Mammary epithelial cell (primary cell): ENCODE data around the gene DTD1.

Experiments
- EZH2 ChIP-seq: IDR thresholded peaks from 2 replicates; pipeline ENCODE4 v1.6.1; 2012; ENCODE audit warnings: low read length, inconsistent platforms, borderline replicate concordance
- TF ChIP-seq, protein P1 (sequence below), 2 donors: IDR thresholded peaks in 1 of 2; conservative IDR thresholded peaks in 1 of 2; 2 replicates each; pipeline ENCODE4 v1.5.1; 2011 to 2012; ENCODE audit warnings: inconsistent platforms in 2 of 2, low read length in 2 of 2, mild to moderate bottlenecking in 2 of 2, control low read depth in 1 of 2, low read depth in 1 of 2; ENCODE audit not compliant: insufficient read depth in 1 of 2; ENCODE audit errors: extremely low read depth in 1 of 2

DNA sequence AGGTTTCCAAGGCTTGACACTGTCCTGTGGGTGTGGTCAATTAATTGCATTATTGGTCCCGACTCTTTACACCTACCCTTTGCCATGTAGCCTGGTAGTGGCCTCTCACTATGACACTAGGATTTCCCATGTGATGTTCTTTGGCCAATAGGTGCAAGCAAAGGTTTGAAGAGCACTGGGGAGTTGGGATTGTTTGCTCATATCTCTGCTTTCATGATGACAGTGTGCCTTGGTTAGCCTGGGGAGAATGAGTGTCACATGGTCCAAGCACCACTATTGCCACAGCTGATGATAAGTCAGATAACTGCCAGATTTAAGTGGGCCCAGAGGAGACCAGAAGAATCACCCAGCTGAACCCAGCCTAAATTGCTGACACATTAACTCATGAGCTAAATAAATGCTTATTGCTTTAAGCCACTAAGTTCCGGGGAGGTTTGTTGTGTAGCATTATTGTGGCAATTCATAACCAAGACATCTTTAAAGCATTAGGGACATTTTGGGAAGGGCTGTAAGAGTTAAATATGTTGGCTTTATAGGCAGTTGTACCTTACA, 208.5 kb downstream of the DTD1 start:
- TF ChIP-seq, protein P1, sequence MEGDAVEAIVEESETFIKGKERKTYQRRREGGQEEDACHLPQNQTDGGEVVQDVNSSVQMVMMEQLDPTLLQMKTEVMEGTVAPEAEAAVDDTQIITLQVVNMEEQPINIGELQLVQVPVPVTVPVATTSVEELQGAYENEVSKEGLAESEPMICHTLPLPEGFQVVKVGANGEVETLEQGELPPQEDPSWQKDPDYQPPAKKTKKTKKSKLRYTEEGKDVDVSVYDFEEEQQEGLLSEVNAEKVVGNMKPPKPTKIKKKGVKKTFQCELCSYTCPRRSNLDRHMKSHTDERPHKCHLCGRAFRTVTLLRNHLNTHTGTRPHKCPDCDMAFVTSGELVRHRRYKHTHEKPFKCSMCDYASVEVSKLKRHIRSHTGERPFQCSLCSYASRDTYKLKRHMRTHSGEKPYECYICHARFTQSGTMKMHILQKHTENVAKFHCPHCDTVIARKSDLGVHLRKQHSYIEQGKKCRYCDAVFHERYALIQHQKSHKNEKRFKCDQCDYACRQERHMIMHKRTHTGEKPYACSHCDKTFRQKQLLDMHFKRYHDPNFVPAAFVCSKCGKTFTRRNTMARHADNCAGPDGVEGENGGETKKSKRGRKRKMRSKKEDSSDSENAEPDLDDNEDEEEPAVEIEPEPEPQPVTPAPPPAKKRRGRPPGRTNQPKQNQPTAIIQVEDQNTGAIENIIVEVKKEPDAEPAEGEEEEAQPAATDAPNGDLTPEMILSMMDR (conservative IDR thresholded peaks at IDR 0.05 in 1 of 2, IDR thresholded peaks at IDR 0.05 in 1 of 2; ENCODE audit: extremely low read depth in 1 of 2, insufficient read depth in 1 of 2, low read depth in 1 of 2, low read length in 2 of 2), result no peak
- no peak for TF ChIP-seq EZH2
